T-cell (primary cell): ENCODE measurements around the gene PSME2. TPM values are rescaled to one million over a fixed set of nuclear protein-coding genes. Genes with fewer than 3 reads are reported as not detected.

ENCODE experiments used
- ATAC-seq, 4 experiments: fragments of 200-7000 bp in 3 of 4; fragments of 150-1000 bp in 1 of 4; cut with Tn5 transposase; replicated peaks in 1 of 4; 1 replicate in 3 of 4; 2 replicates in 1 of 4; pipeline ENCODE4 v1.10.0; 2021; ENCODE audit warnings: moderate library complexity in 3 of 4, mild to moderate bottlenecking in 2 of 4, moderate number of reproducible peaks in 1 of 4
- CTCF ChIA-PET, 2 donors: fragments of 300-600 bp; sonication (Branson Sonifier 250); formaldehyde crosslinking; loops; one replicate each; lab custom pipeline; 2022; ENCODE audit warnings: antibody characterized with exemption in 2 of 2; lab: Charles Lee
- POLR2A ChIA-PET, 2 donors: fragments of 300-600 bp; sonication (Branson Sonifier 250); formaldehyde crosslinking; loops; one replicate each; lab custom pipeline; 2022; ENCODE audit warnings: antibody characterized with exemption in 2 of 2; lab: Charles Lee
- DNase-seq, 35 experiments: peaks; one replicate each; pipeline versions ENCODE4 v3.0.0 to v3.0.0-alpha.2; 2013 to 2023
- H3K27ac ChIP-seq: one replicate; pipeline ENCODE4 v1.5.1; 2013; ENCODE audit warnings: low read length
- H3K27me3 ChIP-seq, 2 experiments: replicated peaks in 1 of 2; 1 replicate in 1 of 2; 2 replicates in 1 of 2; pipeline versions ENCODE4 v1.6.1 to v1.7.0; 2013; ENCODE audit warnings: low read length in 1 of 2, mixed read lengths in 1 of 2; ENCODE audit not compliant: control insufficient read depth in 2 of 2, insufficient read depth in 2 of 2; ENCODE audit errors: extremely low read depth in 1 of 2
- H3K36me3 ChIP-seq, 2 donors: 1 replicate in 1 of 2; 2 replicates in 1 of 2; pipeline versions ENCODE4 v1.6.1 to v1.7.0; 2013; ENCODE audit warnings: low read length in 1 of 2; ENCODE audit not compliant: control insufficient read depth in 2 of 2, insufficient read depth in 1 of 2; ENCODE audit errors: extremely low read depth in 1 of 2
- H3K4me1 ChIP-seq, 2 experiments: 1 replicate in 1 of 2; 2 replicates in 1 of 2; pipeline versions ENCODE4 v1.6.1 to v1.7.0; 2013; ENCODE audit warnings: low read length in 2 of 2, mixed read lengths in 1 of 2; ENCODE audit not compliant: insufficient read depth in 2 of 2, control insufficient read depth in 1 of 2; ENCODE audit errors: extremely low read depth in 1 of 2
- H3K4me3 ChIP-seq, 2 donors: 1 replicate in 1 of 2; 2 replicates in 1 of 2; pipeline versions ENCODE4 v1.5.1 to v1.7.0; 2013; ENCODE audit warnings: mild to moderate bottlenecking in 2 of 2, low read length in 1 of 2, moderate library complexity in 1 of 2; ENCODE audit not compliant: control insufficient read depth in 1 of 2; ENCODE audit errors: extremely low read depth in 1 of 2
- H3K9me3 ChIP-seq: 2 replicates; pipeline ENCODE4 v1.7.0; 2013
- H3K27ac Mint-ChIP-seq, 2 donors: one replicate each; pipeline ENCODE4 v1.8.0; 2020 to 2021; ENCODE audit warnings: mild to moderate bottlenecking in 2 of 2, mixed read lengths in 2 of 2
- H3K27me3 Mint-ChIP-seq, 2 donors: one replicate each; pipeline ENCODE4 v1.8.0; 2021 to 2022; ENCODE audit warnings: mixed read lengths in 2 of 2
- H3K36me3 Mint-ChIP-seq: one replicate; pipeline ENCODE4 v1.8.0; 2021; ENCODE audit warnings: mixed read lengths
- H3K4me1 Mint-ChIP-seq, 3 donors: one replicate each; pipeline ENCODE4 v1.8.0; 2020 to 2022; ENCODE audit warnings: mixed read lengths in 3 of 3, mild to moderate bottlenecking in 1 of 3
- H3K4me3 Mint-ChIP-seq, 3 donors: one replicate each; pipeline ENCODE4 v1.8.0; 2020 to 2022; ENCODE audit warnings: mild to moderate bottlenecking in 3 of 3, mixed read lengths in 3 of 3, moderate library complexity in 3 of 3
- H3K9me3 Mint-ChIP-seq, 3 donors: one replicate each; pipeline ENCODE4 v1.8.0; 2020 to 2022; ENCODE audit warnings: mixed read lengths in 3 of 3
- WGBS: methylation state at CpG from one replicate; pipeline ENCODE4 v1.1.5; 2013; ENCODE audit warnings: missing lambda C conversion rate; ENCODE audit not compliant: insufficient coverage; 5-methylcytosine and 5-hydroxymethylcytosine counted together
- total RNA-seq, 35 experiments: library from RNA in 6 of 35; stranded (reverse) in 6 of 35; fragments of 120-200 nt in 1 of 35; gene quantifications; one replicate each; pipeline versions ENCODE4 v1.2.1 to v1.2.4 and lab custom pipeline; 2013 to 2026

PSME2 gene
- total RNA-seq, 5 donors from 2014 or later (not counting 1 experiment from before 2014, with no cell fraction given) = 130 to 192 (median 159) TPM

DNA sequence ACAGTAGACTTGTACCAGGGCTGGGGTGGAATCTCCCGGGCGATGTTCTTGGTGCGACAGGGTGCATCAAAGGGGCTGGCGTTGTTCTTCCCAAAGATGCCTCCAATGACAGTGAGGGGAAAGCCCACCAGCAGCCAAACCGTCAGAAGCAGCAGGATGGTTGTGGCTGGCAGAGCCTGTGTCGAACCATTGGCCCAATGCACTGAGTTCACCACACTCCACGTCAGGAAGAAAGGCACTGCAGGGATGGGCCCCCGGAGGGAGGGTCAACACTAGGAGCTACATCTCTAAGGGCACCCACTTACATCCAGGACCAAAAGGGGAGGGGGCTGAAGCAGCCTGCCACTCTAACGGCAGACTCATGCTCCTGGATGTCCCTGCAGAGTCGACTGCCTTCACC lies 44.0 kb upstream of the PSME2 start:
- peaks cover 53 to 63% (median 55%) of the 10 kb centered on the region in 3 donors for H3K4me1 Mint-ChIP-seq
- Histone ChIP-seq H3K9me3 (no peaks in the 10 kb centered on the region), H3K4me1 (peaks cover 11 to 46% of the 10 kb centered on the region in 2 experiments), H3K4me3 (no peak overlapping the region), H3K27ac (no peak overlapping the region), H3K27me3 (no peaks in the 10 kb centered on the region), H3K36me3 (peaks cover 15 to 39% of the 10 kb centered on the region in 2 donors)
- H3K27me3 Mint-ChIP-seq = no peaks in the 10 kb centered on the region
- POLR2A ChIA-PET = interaction anchor here in 1 of 2 donors (0.6 to 0.7 kb wide), 2 partner anchors 8 to 30 kb away, joined by 3 to 5 read pairs; no protein-coding TSS in a partner anchor
- no peak for ATAC-seq
- CTCF ChIA-PET = no interaction called here
- WGBS = 88% methylated on average over 8 of the region's 10 CpGs
- no peak for DNase-seq
- no peak overlapping the region for H3K27ac Mint-ChIP-seq
- no peak overlapping the region for H3K4me3 Mint-ChIP-seq
- H3K9me3 Mint-ChIP-seq = no peaks in the 10 kb centered on the region
- peaks cover 23% of the 10 kb centered on the region for H3K36me3 Mint-ChIP-seq

DNA sequence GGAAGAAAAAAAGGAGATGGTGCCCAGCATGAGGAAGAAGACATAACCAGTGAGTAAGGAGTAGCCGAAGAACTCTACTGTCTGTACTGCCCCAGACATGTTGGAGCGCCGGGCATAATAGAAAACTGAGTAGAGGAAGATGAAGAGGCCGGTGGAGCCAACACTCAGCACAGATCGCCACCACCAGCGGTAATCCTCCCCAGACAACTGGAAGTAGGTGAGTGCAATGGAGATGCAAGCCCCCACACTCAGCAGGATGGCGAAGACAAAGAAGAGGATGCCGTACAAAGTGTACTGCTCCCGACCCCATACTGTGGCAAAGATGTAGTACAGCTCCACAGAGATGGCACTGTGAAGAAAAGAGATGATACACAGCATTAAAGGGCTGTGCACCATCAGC lies 43.0 kb upstream of the PSME2 start:
- ATAC-seq = no peak
- DNase-seq = no peak
- H3K36me3 Mint-ChIP-seq = peaks cover 26% of the 10 kb centered on the region
- Histone ChIP-seq H3K27ac (peak overlapping the region; percentile 50), H3K4me1 (peaks cover 6 to 40% of the 10 kb centered on the region in 2 experiments), H3K4me3 (no peak overlapping the region), H3K9me3 (no peaks in the 10 kb centered on the region), H3K36me3 (peaks cover 23 to 49% of the 10 kb centered on the region in 2 donors), H3K27me3 (no peaks in the 10 kb centered on the region)
- H3K27ac Mint-ChIP-seq = peak overlapping the region; percentile 89 to 94
- 93% methylated on average over 3 of the region's 9 CpGs for WGBS
- H3K9me3 Mint-ChIP-seq = no peaks in the 10 kb centered on the region
- ChIA-PET POLR2A (interaction anchor here (0.6 to 1.0 kb wide), 3 partner anchors 28 to 50 kb away, joined by 3 to 7 read pairs (median 3); partner anchors contain the start of gene IRF9 (in 1 of the 2)), CTCF (interaction anchor here in 1 of 2 donors (1.7 kb wide), 1 partner anchor 53 kb away, joined by 10 read pairs; the partner anchor contains the start of gene TINF2)
- peaks cover 46 to 56% (median 47%) of the 10 kb centered on the region in 3 donors for H3K4me1 Mint-ChIP-seq
- no peaks in the 10 kb centered on the region for H3K27me3 Mint-ChIP-seq
- H3K4me3 Mint-ChIP-seq = no peak overlapping the region

DNA sequence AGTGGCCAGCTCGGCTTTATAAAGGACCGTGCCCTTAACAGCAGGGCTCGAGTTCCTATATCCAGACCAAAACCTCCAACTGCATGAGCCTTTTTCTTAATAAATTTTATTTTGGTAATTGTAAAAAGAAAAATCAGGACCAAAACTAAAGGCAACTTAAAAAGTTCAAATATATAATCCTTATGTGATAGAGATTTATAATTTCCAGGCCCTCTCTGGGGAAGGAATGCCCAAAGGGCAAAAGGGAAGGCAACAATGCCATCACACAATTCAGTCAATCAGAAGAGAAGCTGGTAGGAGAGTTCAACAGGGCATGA lies 42.6 kb upstream of the PSME2 start:
- ChIA-PET CTCF (interaction anchor here (0.6 to 1.7 kb wide), 4 partner anchors 14 to 53 kb away, joined by 3 to 10 read pairs (median 3); partner anchors contain the start of genes MDP1 (in 1 of the 2) and TINF2 (in 1 of the 2)), POLR2A (interaction anchor here (0.6 to 1.1 kb wide), 4 partner anchors 28 to 74 kb away, joined by 3 to 7 read pairs (median 5); partner anchors contain the start of genes DCAF11 (in 2 of the 2), NRL (in 2 of the 2) and IRF9 (in 1 of the 2))
- no peak for DNase-seq
- peaks cover 42 to 52% (median 42%) of the 10 kb centered on the region in 3 donors for H3K4me1 Mint-ChIP-seq
- peak overlapping the region; percentile 86 to 89 (median 89) for H3K4me3 Mint-ChIP-seq
- ATAC-seq = no peak
- H3K27me3 ChIP-seq = no peaks in the 10 kb centered on the region
- no peaks in the 10 kb centered on the region for H3K9me3 ChIP-seq
- H3K27me3 Mint-ChIP-seq = no peaks in the 10 kb centered on the region
- H3K27ac Mint-ChIP-seq = peak overlapping the region; percentile 89 to 94
- peaks cover 26% of the 10 kb centered on the region for H3K36me3 Mint-ChIP-seq
- no CpG with 5 or more reads among the region's 3 CpGs for WGBS
- peak overlapping the region in 1 of 2 donors; percentile 84 for H3K4me3 ChIP-seq
- H3K36me3 ChIP-seq = peaks cover 24 to 53% of the 10 kb centered on the region in 2 donors
- H3K9me3 Mint-ChIP-seq = no peaks in the 10 kb centered on the region
- peak overlapping the region; percentile 50 for H3K27ac ChIP-seq
- H3K4me1 ChIP-seq = peaks cover 3 to 38% of the 10 kb centered on the region in 2 experiments

DNA sequence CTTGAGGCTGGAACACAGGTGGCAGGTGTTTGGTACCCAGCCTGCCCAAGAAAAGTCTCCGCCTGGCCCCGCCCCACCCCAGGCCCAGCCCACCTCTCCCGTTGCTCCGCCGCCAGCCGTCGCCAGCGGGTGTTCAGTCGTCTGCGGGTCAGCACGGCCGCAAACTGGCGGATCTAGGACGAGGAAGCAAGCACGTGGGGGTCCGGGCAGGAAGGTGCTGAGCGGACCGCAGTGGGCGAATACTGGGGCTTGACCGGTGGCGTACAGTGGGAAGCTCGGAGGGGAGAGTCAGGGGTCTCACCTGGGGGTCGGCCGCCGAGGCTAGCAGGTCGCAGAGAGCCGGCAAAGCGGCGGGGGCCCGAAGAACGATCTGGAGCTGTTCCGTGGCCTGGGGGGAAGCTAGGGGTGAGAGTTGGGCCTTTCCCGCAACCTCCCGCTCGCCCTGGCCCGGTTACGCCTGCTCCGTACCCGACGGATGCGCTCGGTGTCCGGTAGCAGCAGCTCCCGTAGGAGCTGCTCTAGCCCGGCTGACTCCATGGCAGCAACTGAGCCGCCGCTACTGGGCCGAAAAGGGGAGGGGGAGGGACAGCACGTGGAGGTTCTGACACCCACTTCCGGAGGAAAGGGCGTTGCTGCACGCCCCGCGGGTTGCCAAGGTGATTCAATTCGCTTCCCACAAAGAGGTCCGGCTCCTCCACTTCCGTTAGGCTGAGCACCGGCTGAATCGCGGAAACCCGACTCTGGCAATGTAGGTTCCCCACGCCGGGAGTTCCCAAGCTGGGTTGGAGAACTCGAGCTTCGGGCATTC lies 42.0 kb upstream of the PSME2 start, which contains the start of gene IPO4:
TSS of gene IPO4 (minus strand) at position 566 of the 808 bp plus-strand sequence. CDS start at position 537, 29 bp downstream.
- H3K4me3 ChIP-seq = peak within 1 kb of the TSS; percentile 84 to 89
- ATAC-seq = peak; percentile 91 to 95 (median 94)
- H3K9me3 Mint-ChIP-seq = no peaks in the 10 kb centered on the region
- H3K4me3 Mint-ChIP-seq = peak within 1 kb of the TSS; percentile 86 to 89 (median 89)
- peaks cover 22 to 58% of the 10 kb centered on the region in 2 donors for H3K36me3 ChIP-seq
- H3K4me1 ChIP-seq = peaks cover 3 to 36% of the 10 kb centered on the region in 2 experiments
- no peaks in the 10 kb centered on the region for H3K27me3 Mint-ChIP-seq
- peaks cover 38 to 50% (median 40%) of the 10 kb centered on the region in 3 donors for H3K4me1 Mint-ChIP-seq
- peak within 1 kb of the TSS; percentile 70 for H3K27ac ChIP-seq
- POLR2A ChIA-PET = interaction anchor here (0.6 to 1.1 kb wide), 5 partner anchors 27 to 110 kb away, joined by 3 to 7 read pairs (median 4); partner anchors contain the start of genes DCAF11 (in 2 of the 2), NRL (in 2 of the 2) and IRF9 (in 1 of the 2)
- no peaks in the 10 kb centered on the region for H3K27me3 ChIP-seq
- under 1% methylated on average over 60 of the region's 65 CpGs for WGBS
- peak; percentile 83 to 97 (median 94) for DNase-seq
- CTCF ChIA-PET = interaction anchor here (0.6 to 1.7 kb wide), 5 partner anchors 15 to 54 kb away, joined by 3 to 10 read pairs (median 3); partner anchors contain the start of genes IRF9 (in 1 of the 2), MDP1 (in 1 of the 2) and TINF2 (in 1 of the 2)
- H3K27ac Mint-ChIP-seq = peak within 1 kb of the TSS; percentile 89 to 94
- peaks cover 29% of the 10 kb centered on the region for H3K36me3 Mint-ChIP-seq
- H3K9me3 ChIP-seq = no peaks in the 10 kb centered on the region

DNA sequence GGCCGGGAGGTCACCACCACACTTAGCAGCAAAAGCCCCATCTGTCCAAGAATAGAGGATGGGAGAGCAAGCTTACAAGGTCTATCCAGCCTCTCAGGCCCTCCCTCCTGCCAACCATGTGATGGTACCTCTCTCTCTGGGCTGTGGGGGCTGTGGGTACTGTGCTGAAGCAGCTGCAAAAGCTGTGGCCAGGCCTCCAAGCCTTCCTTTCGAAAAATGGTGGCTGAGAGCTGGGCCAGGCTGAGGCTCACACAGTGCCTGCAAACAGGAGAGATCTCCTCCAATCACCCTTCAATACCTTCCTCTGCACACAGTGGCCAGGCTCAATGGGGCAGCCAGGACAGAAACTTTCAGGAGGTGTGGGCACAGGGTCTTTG lies 41.1 kb upstream of the PSME2 start:
- Mint-ChIP-seq H3K27me3 (no peaks in the 10 kb centered on the region), H3K4me1 (peaks cover 33 to 43% (median 36%) of the 10 kb centered on the region in 3 donors), H3K4me3 (peak overlapping the region; percentile 86 to 89 (median 89)), H3K27ac (peak overlapping the region; percentile 89 to 94), H3K36me3 (peaks cover 26% of the 10 kb centered on the region), H3K9me3 (no peaks in the 10 kb centered on the region)
- H3K36me3 ChIP-seq = peaks cover 21 to 61% of the 10 kb centered on the region in 2 donors
- H3K4me1 ChIP-seq = peaks cover 3 to 30% of the 10 kb centered on the region in 2 experiments
- peak overlapping the region; percentile 84 to 89 for H3K4me3 ChIP-seq
- H3K9me3 ChIP-seq = no peaks in the 10 kb centered on the region
- POLR2A ChIA-PET = interaction anchor here in 1 of 2 donors (0.8 kb wide), 1 partner anchor 26 kb away, joined by 3 read pairs; the partner anchor contains the start of gene IRF9
- H3K27ac ChIP-seq = peak overlapping the region; percentile 70
- no peaks in the 10 kb centered on the region for H3K27me3 ChIP-seq
- CTCF ChIA-PET = interaction anchor here in 1 of 2 donors (1.3 kb wide), 1 partner anchor 26 kb away, joined by 4 read pairs; the partner anchor contains the start of gene IRF9
- DNase-seq = no peak
- WGBS = 67% methylated on average over 1 of the region's 2 CpGs
- ATAC-seq = no peak
